H1 (cell line): Measurements from ENCODE around the gene INSYN2A. TPM values are rescaled to one million over a fixed set of nuclear protein-coding genes. Genes with fewer than 3 reads are reported as not detected.

Experiments used
- CTCF ChIA-PET: fragments of 300-600 bp; sonication (Branson Sonifier 250); formaldehyde crosslinking; loops from one replicate; lab custom pipeline; 2021; ENCODE audit not compliant: partially characterized antibody; lab: Charles Lee
- POLR2A ChIA-PET: fragments of 300-600 bp; sonication (Branson Sonifier 250); formaldehyde crosslinking; loops from one replicate; lab custom pipeline; 2021; ENCODE audit warnings: inconsistent platforms; ENCODE audit not compliant: partially characterized antibody; lab: Charles Lee
- DNase-seq, 2 experiments: peaks; one replicate each; pipeline versions ENCODE4 v3.0.0 to v3.0.0-alpha.2; 2010 to 2022; ENCODE audit warnings: low spot score in 2 of 2, low read depth in 1 of 2, mixed read lengths in 1 of 2
- FAIRE-seq: peaks from 2 replicates; lab custom pipeline; 2011; peaks lifted over from hg19 to GRCh38; lab: Jason Lieb, UNC
- H2AFZ ChIP-seq: 2 replicates; pipeline ENCODE4 v1.8.1; 2012; ENCODE audit warnings: low read length, inconsistent platforms
- H2AK5ac ChIP-seq: 2 replicates; pipeline ENCODE4 v1.6.1; 2013; ENCODE audit warnings: low read depth, low read length
- H2BK120ac ChIP-seq: replicated peaks from 2 replicates; pipeline ENCODE3; 2013; ENCODE audit warnings: low read depth, low read length, inconsistent platforms
- H2BK12ac ChIP-seq: 2 replicates; pipeline ENCODE4 v1.6.1; 2013; ENCODE audit warnings: low read depth, low read length
- H2BK15ac ChIP-seq: 2 replicates; pipeline ENCODE4 v1.6.1; 2013; ENCODE audit warnings: low read length
- H2BK20ac ChIP-seq: 2 replicates; pipeline ENCODE4 v1.6.1; 2013; ENCODE audit warnings: low read length
- H2BK5ac ChIP-seq: 2 replicates; pipeline ENCODE4 v1.6.1; 2013; ENCODE audit warnings: low read depth, low read length
- H3K14ac ChIP-seq: 2 replicates; pipeline ENCODE4 v1.6.1; 2013; ENCODE audit warnings: inconsistent platforms; ENCODE audit not compliant: insufficient read length
- H3K18ac ChIP-seq: 2 replicates; pipeline ENCODE4 v1.6.1; 2013; ENCODE audit warnings: low read length; ENCODE audit errors: extremely low read depth
- H3K23ac ChIP-seq: 2 replicates; pipeline ENCODE4 v1.6.1; 2013; ENCODE audit warnings: inconsistent platforms; ENCODE audit not compliant: insufficient read length
- H3K23me2 ChIP-seq: 2 replicates; pipeline ENCODE4 v1.6.1; 2013; ENCODE audit warnings: low read depth, low read length
- H3K27ac ChIP-seq: 2 replicates; pipeline ENCODE4 v1.6.1; 2011; ENCODE audit warnings: low read depth, low read length, inconsistent platforms
- H3K27me3 ChIP-seq, 4 experiments: replicated peaks in 1 of 4; 1 replicate in 1 of 4; 2 replicates in 3 of 4; pipeline versions ENCODE4 v1.6.1 to v1.8.1; 2011 to 2013; ENCODE audit warnings: low read length in 3 of 4, mild to moderate bottlenecking in 3 of 4, inconsistent platforms in 2 of 4, mixed read lengths in 2 of 4, moderate library complexity in 1 of 4; ENCODE audit not compliant: control insufficient read depth in 3 of 4, insufficient read depth in 3 of 4; ENCODE audit errors: extremely low read depth in 1 of 4
- H3K36me3 ChIP-seq, 4 experiments: 2 replicates each; pipeline versions ENCODE4 v1.6.1 to v1.8.1; 2011 to 2013; ENCODE audit warnings: mild to moderate bottlenecking in 4 of 4, low read length in 3 of 4, moderate library complexity in 2 of 4, control low read depth in 1 of 4, inconsistent platforms in 1 of 4; ENCODE audit not compliant: insufficient read depth in 4 of 4, control insufficient read depth in 2 of 4
- H3K4ac ChIP-seq: replicated peaks from 2 replicates; pipeline ENCODE3; 2013; ENCODE audit warnings: low read length, low read depth, mixed read lengths, inconsistent platforms; ENCODE audit not compliant: insufficient read length
- H3K4me1 ChIP-seq, 4 experiments: replicated peaks in 1 of 4; 1 replicate in 1 of 4; 2 replicates in 3 of 4; pipeline versions ENCODE4 v1.6.1 to v1.8.1; 2011 to 2013; ENCODE audit warnings: low read length in 3 of 4, inconsistent platforms in 2 of 4, mixed read lengths in 1 of 4; ENCODE audit not compliant: insufficient read depth in 4 of 4, control insufficient read depth in 3 of 4
- H3K4me2 ChIP-seq, 2 experiments: 2 replicates each; pipeline versions ENCODE4 v1.6.1 to v1.8.1; 2011 to 2013; ENCODE audit warnings: low read depth in 2 of 2, low read length in 2 of 2, control low read depth in 1 of 2, inconsistent platforms in 1 of 2, mild to moderate bottlenecking in 1 of 2; ENCODE audit not compliant: insufficient read depth in 1 of 2
- H3K4me3 ChIP-seq, 4 experiments: fragments of 200-600, 300-600 bp in 1 of 4; sonication (generic), shearing (Covaris generic), sonication (Bioruptor Twin) in 1 of 4; 2 replicates each; pipeline versions ENCODE4 v1.5.1 to v1.8.1; 2011 to 2016; ENCODE audit warnings: low read length in 4 of 4, low read depth in 3 of 4, control low read depth in 2 of 4, inconsistent platforms in 2 of 4, mild to moderate bottlenecking in 2 of 4, mixed read lengths in 1 of 4, moderate library complexity in 1 of 4; ENCODE audit not compliant: insufficient read depth in 2 of 4; ENCODE audit errors: extremely low read depth in 1 of 4
- H3K56ac ChIP-seq: replicated peaks from 2 replicates; pipeline ENCODE3; 2013; ENCODE audit warnings: low read depth, mild to moderate bottlenecking, mixed read lengths, low read length, inconsistent platforms; ENCODE audit not compliant: insufficient read length
- H3K79me1 ChIP-seq: 2 replicates; pipeline ENCODE4 v1.6.1; 2013; ENCODE audit warnings: low read depth, low read length, control low read depth
- H3K79me2 ChIP-seq, 2 experiments: 2 replicates each; pipeline versions ENCODE4 v1.6.1 to v1.8.1; 2012 to 2013; ENCODE audit warnings: low read length in 2 of 2, mild to moderate bottlenecking in 2 of 2, inconsistent platforms in 1 of 2; ENCODE audit not compliant: insufficient read depth in 2 of 2, control insufficient read depth in 1 of 2
- H3K9ac ChIP-seq, 4 experiments: replicated peaks in 1 of 4; 1 replicate in 1 of 4; 2 replicates in 3 of 4; pipeline versions ENCODE4 v1.6.1 to v1.8.1; 2011 to 2013; ENCODE audit warnings: low read depth in 3 of 4, low read length in 3 of 4, control low read depth in 2 of 4, mild to moderate bottlenecking in 2 of 4, moderate library complexity in 2 of 4, inconsistent platforms in 1 of 4; ENCODE audit errors: extremely low read depth in 1 of 4
- H3K9me3 ChIP-seq, 2 experiments: 2 replicates each; pipeline versions ENCODE4 v1.6.1 to v1.8.1; 2012 to 2013; ENCODE audit warnings: mild to moderate bottlenecking in 2 of 2, moderate library complexity in 2 of 2, control low read depth in 1 of 2, inconsistent platforms in 1 of 2, low read depth in 1 of 2, low read length in 1 of 2, mixed read lengths in 1 of 2; ENCODE audit not compliant: insufficient read depth in 2 of 2
- H4K20me1 ChIP-seq, 2 experiments: replicated peaks in 1 of 2; 2 replicates each; pipeline versions ENCODE3 to v1.8.1; 2011 to 2013; ENCODE audit warnings: inconsistent platforms in 2 of 2, low read length in 2 of 2, mild to moderate bottlenecking in 1 of 2; ENCODE audit not compliant: insufficient read depth in 2 of 2, control insufficient read depth in 1 of 2
- H4K5ac ChIP-seq: 2 replicates; pipeline ENCODE4 v1.6.1; 2013; ENCODE audit warnings: low read length, low read depth, mixed read lengths, inconsistent platforms; ENCODE audit not compliant: insufficient read length
- H4K8ac ChIP-seq: 2 replicates; pipeline ENCODE4 v1.8.0; 2013; ENCODE audit warnings: mild to moderate bottlenecking, moderate library complexity, low read length, inconsistent platforms; ENCODE audit not compliant: insufficient read depth; ENCODE audit errors: extremely low read depth
- H4K91ac ChIP-seq: replicated peaks from 2 replicates; pipeline ENCODE3; 2013; ENCODE audit warnings: low read length, mixed read lengths, inconsistent platforms; ENCODE audit not compliant: insufficient read length
- BACH1 ChIP-seq: IDR thresholded peaks from 2 replicates; pipeline ENCODE4 v1.6.1; 2012; ENCODE audit warnings: low read length, improper control_type of control experiment
- BCL11A ChIP-seq, 2 experiments: IDR thresholded peaks; one replicate each; pipeline ENCODE4 v1.6.1; 2011; ENCODE audit warnings: low read depth in 2 of 2, low read length in 2 of 2, mild to moderate bottlenecking in 2 of 2
- CBX8 ChIP-seq: fragments of 300-800, 300-1000 bp; sonication (generic); IDR thresholded peaks from 2 replicates; pipeline ENCODE4 v1.7.1; 2016; ENCODE audit warnings: low read depth, low read length, borderline replicate concordance
- CHD2 ChIP-seq: IDR thresholded peaks from 2 replicates; pipeline ENCODE4 v1.6.1; 2012; ENCODE audit warnings: low read length, improper control_type of control experiment
- EP300 ChIP-seq, 2 experiments: IDR thresholded peaks; 1 replicate in 1 of 2; 2 replicates in 1 of 2; pipeline ENCODE4 v1.6.1; 2011 to 2012; ENCODE audit warnings: low read depth in 2 of 2, low read length in 2 of 2, mild to moderate bottlenecking in 2 of 2, borderline replicate concordance in 1 of 2, inconsistent platforms in 1 of 2, moderate library complexity in 1 of 2
- PHF8 ChIP-seq: fragments of 200-600 bp; sonication (generic); conservative IDR thresholded peaks from 2 replicates; pipeline ENCODE4 v1.7.1; 2012; ENCODE audit warnings: low read depth, mild to moderate bottlenecking, inconsistent platforms, low read length, moderate library complexity
- POU5F1 ChIP-seq: IDR thresholded peaks from 2 replicates; pipeline ENCODE4 v1.6.1; 2011; ENCODE audit warnings: low read depth, mild to moderate bottlenecking, low read length, moderate library complexity
- RBBP5 ChIP-seq: IDR thresholded peaks from 2 replicates; pipeline ENCODE4 v1.7.1; 2012; ENCODE audit warnings: low read depth, mild to moderate bottlenecking, inconsistent platforms, low read length, moderate library complexity, borderline replicate concordance
- SAP30 ChIP-seq: fragments of 300-600 bp; sonication (generic); IDR thresholded peaks from 2 replicates; pipeline ENCODE4 v1.7.1; 2012; ENCODE audit warnings: low read length, moderate library complexity, mild to moderate bottlenecking, inconsistent platforms; ENCODE audit not compliant: insufficient read depth, insufficient replicate concordance
- SP1 ChIP-seq: IDR thresholded peaks from 2 replicates; pipeline ENCODE4 v1.6.1; 2011; ENCODE audit warnings: low read depth, low read length
- SP2 ChIP-seq: IDR thresholded peaks from 2 replicates; pipeline ENCODE4 v1.6.1; 2012; ENCODE audit warnings: mild to moderate bottlenecking, low read length, inconsistent platforms
- TAF1 ChIP-seq: IDR thresholded peaks from 2 replicates; pipeline ENCODE4 v1.6.1; 2011; ENCODE audit warnings: mild to moderate bottlenecking, low read depth, low read length
- WGBS, 2 experiments: shearing (Covaris generic) in 1 of 2; methylation state at CpG; one replicate each; pipeline versions ENCODE4 v1.1.6 to v1.1.7; 2013 to 2015; ENCODE audit warnings: low lambda C conversion rate in 2 of 2, mixed read lengths in 2 of 2, inconsistent platforms in 1 of 2, low coverage in 1 of 2, missing lambda C conversion rate in 1 of 2; ENCODE audit not compliant: insufficient replicate concordance in 2 of 2, insufficient coverage in 1 of 2, insufficient read length in 1 of 2; ENCODE audit errors: extremely low coverage in 1 of 2, missing lambda C conversion rate in 1 of 2; 5-methylcytosine and 5-hydroxymethylcytosine counted together
- polyA plus RNA-seq, 7 experiments: library from polyadenylated mRNA; depleted of rRNA in 3 of 7; stranded (reverse) in 5 of 7; unstranded in 2 of 7; fragments of >200 nt in 5 of 7; fragments of 200-250 nt in 2 of 7; gene quantifications; 1 replicate in 5 of 7; 2 replicates in 1 of 7; 4 replicates in 1 of 7; pipeline versions ENCODE4 v1.2.1 to v1.2.3, GENCODE V29; 2011 to 2013; ENCODE audit warnings: missing spikeins in 2 of 7, mixed read lengths in 2 of 7
- total RNA-seq: library from RNA; stranded (reverse); fragmentation: NEBNext Ultra II Directional; extraction: Animal tissue kit (Norgen Biotek cat#: 25700); gene quantifications from 2 replicates; pipeline ENCODE4 v1.2.1, GENCODE V29; 2021
- TF ChIP-seq, protein P1 (sequence below): IDR thresholded peaks from 2 replicates; pipeline ENCODE4 v1.6.1; 2012; ENCODE audit warnings: low read length, inconsistent platforms

Gene INSYN2A
- total and polyA plus RNA-seq, 2 of the 8 experiments (the other 6 are each of a cell fraction or from before 2014, with no cell fraction given) = 0.11 to 0.19 TPM

- FAIRE-seq (no peak), DNase-seq (no peak)
- Histone ChIP-seq H3K27me3 (no peaks in the 10 kb centered on the region), H2BK5ac (no peak overlapping the region), H2AFZ (no peak overlapping the region), H4K5ac (no peak overlapping the region), H2BK12ac (no peak overlapping the region), H3K4ac (no peak overlapping the region), H3K23me2 (no peaks in the 10 kb centered on the region), H3K4me3 (no peak overlapping the region), H3K18ac (no peak overlapping the region), H3K4me2 (no peak overlapping the region), H3K79me2 (no peaks in the 10 kb centered on the region), H3K23ac (no peak overlapping the region), H4K8ac (no peak overlapping the region), H3K4me1 (peaks cover 4 to 20% (median 13%) of the 10 kb centered on the region in 4 experiments), H2AK5ac (no peak overlapping the region), H3K27ac (no peak overlapping the region), H3K9me3 (no peaks in the 10 kb centered on the region), H3K36me3 (no peaks in the 10 kb centered on the region), H2BK120ac (no peak overlapping the region), H3K9ac (no peak overlapping the region), H3K56ac (no peak overlapping the region), H3K14ac (no peak overlapping the region), H2BK20ac (no peak overlapping the region), H4K20me1 (peaks cover 1 to 9% of the 10 kb centered on the region in 2 experiments), H2BK15ac (no peak overlapping the region), H4K91ac (no peak overlapping the region), H3K79me1 (0 out of 2 replicates have a peak, but pooled peaks cover 3% of the 10 kb centered on the region)
- POLR2A ChIA-PET = no interaction called here
- WGBS, 2 experiments = 91% methylated on average over 4 of the region's 4 CpGs; no CpG with 5 or more reads in 1 of the 2 experiments
- TF ChIP-seq PHF8 (no peak), SP1 (no peak), CBX8 (no peak), SAP30 (no peak), RBBP5 (no peak), BCL11A (IDR thresholded peaks at IDR 0.05; ENCODE audit: low read depth in 2 of 2, low read length in 2 of 2) (no peak), CHD2 (no peak), POU5F1 (no peak), SP2 (no peak), BACH1 (no peak), TAF1 (no peak), EP300 (IDR thresholded peaks at IDR 0.05; ENCODE audit: borderline replicate concordance in 1 of 2, low read depth in 2 of 2, low read length in 2 of 2) (no peak)
- TF ChIP-seq, protein P1, sequence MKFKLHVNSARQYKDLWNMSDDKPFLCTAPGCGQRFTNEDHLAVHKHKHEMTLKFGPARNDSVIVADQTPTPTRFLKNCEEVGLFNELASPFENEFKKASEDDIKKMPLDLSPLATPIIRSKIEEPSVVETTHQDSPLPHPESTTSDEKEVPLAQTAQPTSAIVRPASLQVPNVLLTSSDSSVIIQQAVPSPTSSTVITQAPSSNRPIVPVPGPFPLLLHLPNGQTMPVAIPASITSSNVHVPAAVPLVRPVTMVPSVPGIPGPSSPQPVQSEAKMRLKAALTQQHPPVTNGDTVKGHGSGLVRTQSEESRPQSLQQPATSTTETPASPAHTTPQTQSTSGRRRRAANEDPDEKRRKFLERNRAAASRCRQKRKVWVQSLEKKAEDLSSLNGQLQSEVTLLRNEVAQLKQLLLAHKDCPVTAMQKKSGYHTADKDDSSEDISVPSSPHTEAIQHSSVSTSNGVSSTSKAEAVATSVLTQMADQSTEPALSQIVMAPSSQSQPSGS = no peak
- CTCF ChIA-PET = interaction anchor here (1.5 kb wide), 1 partner anchor 10 kb away, joined by 6 read pairs; no protein-coding TSS in a partner anchor
These were observed 43.2 kb downstream of the INSYN2A start for GRCh38 chr10:127153181-127153580.
